OCI-M2 (cell line): ENCODE measurements around the gene CPEB4.
A peak's percentile ranks its signal among the peaks of the same experiment; 100 is the strongest.

Source experiments
- DNase-seq: peaks from one replicate; lab custom pipeline; 2025; ENCODE audit not compliant: unreplicated experiment; lab: John Stamatoyannopoulos, UW

The CPEB4 gene

DNA sequence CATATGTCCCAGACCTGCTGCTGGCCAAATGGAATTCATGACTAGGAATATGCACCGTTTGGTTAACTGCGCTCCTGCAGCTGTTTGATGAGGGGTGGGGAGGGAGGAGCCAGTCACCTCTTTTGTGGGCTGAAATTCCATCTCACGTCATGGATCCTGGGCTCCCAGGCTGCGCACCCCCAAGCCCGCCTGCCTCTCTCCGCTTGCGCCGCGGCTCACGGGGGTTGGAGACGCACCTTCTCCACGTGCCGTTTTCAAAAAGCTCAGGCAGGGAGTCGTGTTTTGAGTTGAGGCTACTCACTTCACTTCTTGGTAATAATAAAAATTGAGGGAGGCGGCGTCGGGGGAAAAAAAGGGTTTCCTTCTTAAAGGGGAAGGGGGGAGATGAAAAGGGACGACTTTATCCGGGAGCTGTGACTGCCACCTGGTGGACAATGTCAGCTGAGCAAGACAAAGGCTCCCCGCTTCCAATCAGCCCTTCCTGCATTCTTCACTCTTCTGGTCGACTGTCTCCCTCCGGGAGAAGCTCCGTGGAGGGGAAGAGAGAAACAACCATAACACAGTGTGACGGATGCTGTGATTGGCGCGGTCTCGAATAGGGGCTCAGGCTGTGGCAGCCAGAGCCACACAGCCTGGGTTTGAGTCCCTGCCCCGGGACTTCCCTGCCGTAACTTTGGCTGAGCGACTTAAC, 84.9 kb downstream of the CPEB4 start:
- DNase-seq = peak; percentile 39

DNA sequence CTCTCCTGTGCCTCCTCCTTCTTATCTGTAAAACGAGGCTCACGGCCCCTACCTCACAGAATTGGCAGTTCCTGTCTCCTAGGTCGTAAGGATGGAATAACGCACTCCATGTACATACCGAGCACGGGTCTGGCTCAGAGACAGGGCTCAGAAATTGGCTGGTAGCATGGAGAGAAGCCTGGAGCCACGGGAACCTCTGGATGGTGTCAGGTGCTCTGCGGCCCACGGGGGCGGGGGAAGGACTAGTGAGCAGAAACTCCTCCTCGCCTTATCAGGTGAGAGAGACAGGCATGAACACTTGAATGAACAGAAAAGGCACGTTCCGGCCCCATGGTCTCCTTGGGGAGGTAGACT, 85.4 kb downstream of the CPEB4 start:
- DNase-seq = no peak

DNA sequence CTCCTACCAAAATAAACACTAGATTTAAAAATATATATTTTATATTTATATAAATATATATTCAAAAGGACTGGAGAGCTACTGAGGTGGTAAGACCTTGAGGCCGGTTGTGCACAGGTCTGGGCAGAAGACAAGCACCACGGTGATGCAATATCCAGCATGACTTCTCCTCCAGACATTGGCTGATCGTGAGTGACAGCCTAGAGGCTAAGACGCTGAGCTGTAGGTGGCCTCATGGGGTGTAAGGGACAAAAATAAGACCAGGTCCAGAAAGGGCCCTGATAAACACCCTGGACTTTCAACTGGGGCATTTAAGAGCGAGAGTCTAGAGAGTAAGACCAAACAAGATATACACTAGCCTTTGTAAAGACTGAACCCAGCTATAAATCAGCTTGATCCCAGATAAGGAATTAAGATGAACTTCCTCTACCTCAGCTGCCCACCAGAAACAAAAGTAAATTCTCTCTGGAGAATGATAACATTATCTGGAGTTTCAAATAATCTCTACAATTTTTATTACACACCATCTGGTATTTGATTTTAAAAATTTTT, 86.6 kb downstream of the CPEB4 start:
- no peak for DNase-seq

DNA sequence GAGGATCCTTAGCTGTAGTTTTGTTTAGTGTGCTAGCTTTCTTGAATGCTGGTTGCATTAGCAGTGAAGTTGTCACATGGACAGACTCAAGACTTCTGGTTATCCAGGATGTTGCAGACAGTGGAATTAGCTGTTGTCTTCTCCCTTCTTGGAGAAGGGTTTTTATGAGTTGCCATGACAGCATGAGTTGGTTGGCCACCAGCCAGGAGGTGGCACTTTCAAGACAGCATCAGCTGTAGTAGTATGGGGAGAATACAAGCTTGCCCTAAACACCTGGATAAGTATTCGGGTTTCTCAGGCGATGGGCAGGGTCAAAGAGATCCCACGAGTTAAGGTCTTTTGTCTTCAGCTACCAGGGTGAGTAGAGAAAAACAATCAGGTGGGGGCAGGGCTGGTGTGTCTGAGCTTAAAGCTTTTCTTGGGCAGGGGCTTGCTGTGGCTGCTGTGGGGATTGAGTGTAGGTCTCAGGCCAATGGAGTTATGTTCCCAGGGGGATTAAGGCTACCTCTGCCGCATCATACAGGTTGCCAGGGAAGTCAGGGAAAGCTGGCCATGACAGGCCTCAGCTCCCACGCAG, 93.1 kb downstream of the CPEB4 start:
- no peak for DNase-seq

DNA sequence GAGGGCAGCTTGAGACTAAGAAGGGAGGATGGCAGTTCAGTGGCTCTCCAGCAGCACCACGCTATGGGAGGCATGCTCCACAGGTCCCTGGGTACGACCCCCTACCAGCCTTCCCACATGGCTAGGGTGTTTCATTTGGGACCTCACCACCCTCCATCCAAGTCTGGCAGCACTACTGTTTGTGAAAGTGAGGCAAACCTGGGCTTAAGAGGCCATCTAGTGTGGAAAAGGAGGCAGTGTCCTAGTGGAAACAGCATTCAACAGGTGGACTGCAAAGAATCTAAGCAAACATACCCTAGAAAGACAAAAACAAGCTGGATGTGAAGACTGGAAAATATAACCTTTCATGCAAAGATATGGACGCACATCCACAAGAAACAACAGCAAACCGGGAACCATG, 96.1 kb downstream of the CPEB4 start:
- DNase-seq = no peak

DNA sequence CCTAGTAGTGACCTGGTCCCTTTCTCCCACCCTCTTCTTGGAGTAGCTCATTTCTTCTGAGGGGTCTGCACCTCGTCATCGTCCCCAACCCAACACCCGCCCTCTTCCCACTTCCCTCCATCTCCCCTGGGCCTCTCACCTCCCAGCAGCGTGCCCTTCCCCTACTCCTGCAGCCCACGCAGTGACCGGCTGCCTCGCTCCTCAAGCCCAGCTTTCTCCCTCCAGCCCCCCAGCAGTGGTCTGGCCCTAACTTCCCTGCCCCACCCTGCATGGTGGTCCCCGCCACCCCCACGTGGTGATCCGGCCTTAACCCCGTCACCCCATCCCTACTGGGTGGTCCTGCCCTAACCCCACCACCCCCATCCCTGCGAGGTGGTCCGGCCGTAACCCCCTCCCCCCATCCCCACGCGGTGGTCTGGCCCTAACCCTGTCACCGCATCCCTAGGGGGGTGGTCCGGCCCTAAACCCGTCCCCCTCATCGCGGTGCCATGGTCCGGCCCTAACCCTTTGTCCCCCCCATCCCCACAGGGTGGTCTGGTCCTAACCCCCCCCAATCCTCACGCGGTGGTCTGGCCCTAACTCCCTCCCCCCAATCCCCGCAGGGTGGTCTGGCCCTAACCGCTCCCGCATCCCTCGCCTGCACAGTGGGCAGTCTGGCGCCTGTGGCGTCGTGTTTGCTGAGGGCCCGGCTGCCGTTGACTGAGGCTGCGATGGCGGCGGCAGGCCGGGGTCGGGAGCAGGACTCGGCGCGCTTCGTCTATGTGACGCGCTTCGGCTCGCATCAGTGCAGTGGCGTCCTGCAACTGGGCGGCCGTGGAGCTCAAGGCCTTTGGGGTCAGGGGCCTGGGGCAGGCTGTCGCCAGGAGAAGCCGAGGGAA, 100.6 kb downstream of the CPEB4 start, which contains the start of gene C5orf47:
C5orf47 (plus strand) TSS at position 617 of the 878 bp plus-strand sequence; CDS start at position 711, 94 bp downstream.
- DNase-seq = no peak

DNA sequence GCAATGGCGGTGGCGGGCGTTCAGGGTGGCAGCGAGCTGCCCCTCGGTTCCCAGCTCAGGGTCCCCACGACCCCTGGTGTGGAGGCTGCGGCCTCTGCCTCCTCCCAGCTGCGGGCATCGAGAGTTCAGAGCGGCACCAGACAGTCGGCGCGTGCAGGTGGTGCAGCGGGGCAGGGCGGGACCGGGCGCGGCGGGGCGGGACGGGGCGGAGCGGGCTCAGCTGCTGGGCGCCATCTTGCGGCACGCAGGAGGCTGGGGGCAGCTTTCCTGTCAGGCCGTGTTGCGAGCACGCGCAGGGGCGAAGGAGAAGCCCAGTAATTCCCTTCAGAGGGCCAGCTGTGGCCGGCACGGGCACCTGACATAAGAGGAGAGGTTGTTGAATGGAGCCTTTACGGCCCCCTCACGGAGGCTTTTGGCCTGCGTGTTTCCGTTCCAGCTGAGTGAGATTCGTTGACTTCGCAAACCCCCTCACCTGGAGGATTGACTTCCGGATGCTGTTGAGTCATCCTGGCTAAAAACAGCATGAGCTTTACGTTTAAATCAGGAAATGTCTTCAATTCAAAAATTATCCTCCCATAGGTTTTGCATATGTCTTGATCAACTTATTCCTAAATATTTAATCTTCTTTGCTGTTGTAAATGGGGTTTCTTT, 101.4 kb downstream of the CPEB4 start:
- DNase-seq = no peak

DNA sequence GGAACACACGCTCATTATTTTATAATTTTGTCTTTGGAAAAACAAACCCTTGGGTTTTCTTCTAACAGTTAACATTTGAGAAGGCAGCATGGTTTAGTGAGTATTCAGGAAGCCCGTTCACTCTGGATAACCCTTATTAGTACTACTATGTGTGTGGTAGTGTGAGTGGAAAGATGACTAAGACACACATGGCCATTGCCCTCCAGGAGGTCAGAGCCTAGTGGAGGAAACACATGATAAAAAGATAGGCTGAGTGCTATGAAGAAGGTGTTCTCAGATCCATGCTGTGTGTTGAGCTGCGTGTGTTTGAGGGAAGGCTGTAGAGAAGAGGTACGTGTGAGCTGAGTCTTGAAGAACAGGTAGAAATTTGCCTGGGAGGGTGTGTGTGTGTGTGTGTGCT, 109.2 kb downstream of the CPEB4 start:
- no peak for DNase-seq

DNA sequence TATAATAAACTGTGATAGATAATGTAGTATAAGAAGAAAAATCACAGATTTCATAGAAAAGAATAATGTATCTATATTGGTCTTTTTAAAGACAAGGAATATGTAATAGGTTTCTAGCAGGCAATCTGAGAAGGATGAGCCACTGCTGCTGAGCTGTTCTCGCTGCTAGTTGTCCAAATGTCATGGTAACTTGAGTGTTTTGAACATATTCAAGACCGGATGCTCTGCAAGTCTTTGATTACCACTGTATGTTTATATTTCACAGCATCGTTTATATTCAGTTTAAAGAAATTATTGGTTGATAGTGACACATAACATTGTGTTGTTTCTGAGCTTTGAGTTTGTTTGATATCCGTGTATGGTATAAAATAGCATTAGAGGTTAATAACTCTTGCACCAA, 110.4 kb downstream of the CPEB4 start:
- no peak for DNase-seq

DNA sequence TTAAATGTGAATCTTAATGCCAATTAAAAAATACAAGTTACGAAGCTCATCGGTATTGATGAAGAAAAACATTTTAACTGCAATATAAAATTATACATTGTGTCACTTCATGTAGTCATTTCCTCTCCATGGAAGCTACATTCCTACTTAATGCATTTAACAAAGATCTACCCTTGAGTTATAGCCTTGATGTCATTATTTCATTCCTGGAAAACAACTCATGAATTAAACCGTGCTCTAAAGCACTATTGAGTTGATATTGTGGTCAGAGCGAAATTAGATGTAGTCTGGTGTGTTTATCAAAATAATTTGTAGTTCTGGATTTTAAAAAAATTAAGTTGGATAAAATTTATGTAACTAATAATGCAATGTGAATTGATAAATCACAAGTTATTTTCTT, 111.9 kb downstream of the CPEB4 start:
- DNase-seq = no peak

DNA sequence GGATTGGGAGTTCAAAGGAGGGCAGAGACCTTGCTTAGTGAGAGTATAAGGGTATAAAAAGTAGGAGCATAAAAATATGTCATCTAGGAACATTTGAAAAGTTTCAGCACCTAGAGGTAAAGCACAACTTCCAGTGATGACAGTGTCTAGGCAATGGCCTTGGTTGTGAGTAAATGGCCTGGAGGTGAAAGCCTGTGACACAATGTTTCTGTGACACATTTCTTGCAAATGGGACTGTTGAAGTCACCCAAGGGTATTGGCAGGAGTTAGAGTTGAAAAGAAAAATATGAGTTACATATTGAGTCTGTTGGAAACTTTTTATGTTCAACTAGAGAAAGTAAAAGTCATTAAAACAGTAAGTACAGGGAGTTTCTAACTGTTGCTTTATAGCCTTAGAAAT, 115.6 kb downstream of the CPEB4 start:
- DNase-seq = no peak

DNA sequence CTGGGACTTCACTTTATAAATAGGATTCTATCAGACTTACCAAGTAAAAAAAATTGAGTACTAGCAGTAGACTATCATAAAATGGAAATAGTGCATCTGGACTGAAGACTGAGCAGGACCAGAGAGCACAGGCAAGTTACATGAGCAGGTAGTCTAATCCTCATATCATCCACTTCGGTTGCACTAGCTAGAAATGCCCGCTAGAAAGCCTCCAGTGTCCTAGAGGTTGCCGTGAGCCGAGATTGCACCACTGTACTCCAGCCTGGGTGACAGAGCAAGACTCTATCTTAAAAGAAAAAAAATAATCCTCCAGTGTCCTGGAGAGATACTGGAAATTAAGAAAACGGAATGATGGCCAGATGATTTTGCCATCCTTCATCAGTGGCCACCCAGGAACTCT, 120.8 kb downstream of the CPEB4 start:
- no peak for DNase-seq

DNA sequence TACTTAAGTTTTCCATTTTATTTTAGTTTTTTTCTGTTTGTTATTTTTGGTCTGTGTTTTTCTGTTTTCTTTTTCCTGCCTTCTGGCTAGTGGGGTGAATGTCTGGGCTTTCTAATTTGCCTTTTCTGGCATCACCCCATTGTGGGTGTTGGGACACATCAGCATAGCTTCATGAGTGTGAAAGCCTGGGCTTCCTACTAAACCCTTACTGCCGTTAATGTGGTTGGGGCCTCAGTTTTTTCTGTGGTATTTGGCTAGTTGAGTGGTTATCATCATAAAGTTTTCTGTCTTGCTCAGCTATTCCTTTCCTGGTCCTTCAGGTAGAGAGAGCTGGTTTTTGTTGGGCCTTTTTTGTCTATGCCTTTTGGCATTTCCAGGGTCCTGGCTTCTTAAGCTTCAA, 122.2 kb downstream of the CPEB4 start:
- DNase-seq = no peak

DNA sequence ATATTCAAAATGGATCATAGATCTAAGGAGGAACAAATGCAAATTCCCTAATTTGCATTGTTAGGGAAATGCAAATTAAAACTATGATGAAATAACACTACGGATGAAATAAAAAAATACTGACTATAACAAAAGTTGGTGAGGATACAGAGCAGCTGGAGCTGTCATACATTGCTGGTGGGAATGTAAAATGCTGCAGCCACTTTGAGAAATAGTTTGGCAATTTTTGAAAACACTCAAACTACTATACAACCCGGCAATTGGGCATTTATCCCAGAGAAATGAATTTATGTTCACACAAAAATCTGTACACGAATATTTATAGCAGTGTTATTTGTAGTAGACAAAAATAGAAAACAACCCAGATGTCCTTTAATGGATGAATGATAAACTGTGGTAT, 123.3 kb downstream of the CPEB4 start:
- DNase-seq = no peak
